Activated T-helper 9 cell treated with anti-CD3 and anti-CD28 coated beads, Interleukin-2, amount 50 U/mL, for 16 hours (primary cell): ENCODE data around the gene CNNM1.

Source experiments
- DNase-seq: peaks from one replicate; pipeline ENCODE4 v3.0.0-alpha.2; 2020; ENCODE audit warnings: low read depth

CNNM1 gene

DNA sequence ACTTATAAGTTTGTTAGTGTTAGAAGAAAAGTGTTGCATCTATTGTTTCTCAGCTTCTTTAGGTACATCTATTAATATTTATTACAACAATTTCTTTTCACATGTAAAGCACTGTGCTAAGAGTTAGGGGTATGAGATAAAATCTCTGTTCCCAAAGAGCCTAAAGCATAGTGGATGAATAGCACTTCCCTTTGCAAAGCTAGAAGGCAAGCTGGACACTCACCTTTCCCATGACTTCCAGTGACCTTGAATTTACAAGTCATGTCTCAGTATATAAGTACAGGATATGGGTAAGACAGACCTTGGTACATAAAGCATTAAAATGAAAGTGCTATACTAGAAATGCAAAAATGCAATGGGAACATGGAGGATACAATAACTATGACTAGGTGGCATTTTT, 8.7 kb downstream of the CNNM1 start:
- DNase-seq = no peak

DNA sequence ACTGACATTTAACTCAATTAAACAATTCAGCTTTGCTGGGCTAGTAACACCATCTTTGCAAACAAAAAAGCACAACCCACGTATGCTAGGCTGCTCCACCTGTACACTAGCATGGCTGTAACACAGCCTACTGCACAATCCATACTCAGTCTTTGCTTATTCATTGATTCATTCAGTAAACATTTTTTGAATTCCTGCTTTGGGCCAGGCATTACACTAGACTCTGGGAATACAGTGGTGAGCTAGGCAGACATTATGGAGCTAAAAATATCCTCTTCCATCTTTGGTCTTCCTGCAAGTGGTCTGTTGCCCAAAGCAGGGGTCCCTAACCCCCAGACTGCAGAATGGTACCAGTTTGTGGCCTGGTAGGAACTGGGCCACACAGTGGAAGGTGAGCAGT, 9.9 kb downstream of the CNNM1 start:
- DNase-seq = no peak

DNA sequence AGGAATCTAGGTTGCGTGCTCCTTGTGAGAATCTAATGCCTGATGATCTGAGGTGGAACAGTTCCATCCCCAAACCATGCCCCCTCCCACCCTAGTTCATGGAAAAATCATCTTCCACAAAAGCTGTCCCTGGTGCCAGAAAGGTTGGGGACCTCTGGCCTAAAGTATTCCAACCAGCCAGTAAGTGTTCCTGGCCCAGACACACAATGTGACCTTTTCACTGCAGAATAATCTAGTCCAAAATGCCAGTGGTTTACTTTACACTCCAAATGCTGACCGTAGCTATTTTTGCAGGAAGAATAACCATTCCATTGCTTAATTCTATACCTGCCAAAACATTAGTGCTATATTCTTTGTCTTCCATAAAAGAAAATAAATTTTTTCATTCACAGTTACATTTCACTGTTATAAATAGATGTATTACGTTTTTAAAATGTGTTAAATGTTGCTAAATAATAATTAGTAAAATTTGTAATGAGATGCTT, 10.4 kb downstream of the CNNM1 start:
- no peak for DNase-seq

DNA sequence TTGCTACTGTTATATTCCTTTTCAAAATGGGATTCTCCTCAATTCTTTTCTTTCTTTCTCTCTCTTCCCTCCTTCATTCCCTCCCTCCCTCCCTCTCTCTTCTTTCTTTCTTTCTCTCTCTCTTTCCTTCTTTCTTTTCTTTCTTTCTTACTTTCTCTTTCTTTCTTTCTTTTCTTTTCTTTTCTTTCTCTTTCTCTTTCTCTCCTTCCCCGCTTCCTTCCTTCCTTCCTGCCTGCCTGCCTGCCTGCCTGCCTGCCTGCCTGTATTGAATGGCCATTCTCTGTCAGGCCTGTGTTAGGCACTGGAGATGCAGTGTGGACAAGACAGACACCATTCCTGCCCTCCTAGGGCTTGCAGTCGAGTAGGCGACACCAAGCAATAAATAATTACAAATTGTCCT, 11.5 kb downstream of the CNNM1 start:
- no peak for DNase-seq

DNA sequence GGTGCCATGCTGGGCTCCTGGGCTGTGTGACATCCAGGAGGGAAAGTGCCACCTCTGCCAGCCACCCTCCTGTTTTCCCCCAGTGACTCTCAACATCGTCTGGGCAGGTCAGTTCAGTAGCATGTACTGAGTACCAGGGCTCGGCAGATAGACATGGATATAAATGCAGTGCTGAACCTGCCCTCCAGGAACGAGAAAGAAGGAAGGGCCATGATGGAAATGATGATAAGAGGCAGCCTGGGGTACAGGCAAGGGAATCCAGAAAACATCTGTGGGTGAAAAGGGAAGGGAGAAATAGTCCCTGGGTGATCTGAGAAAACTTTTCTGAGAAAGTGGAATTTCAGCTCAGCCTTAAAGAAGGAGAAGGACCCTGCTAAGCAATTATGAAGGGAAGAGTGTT, 12.1 kb downstream of the CNNM1 start:
- no peak for DNase-seq

DNA sequence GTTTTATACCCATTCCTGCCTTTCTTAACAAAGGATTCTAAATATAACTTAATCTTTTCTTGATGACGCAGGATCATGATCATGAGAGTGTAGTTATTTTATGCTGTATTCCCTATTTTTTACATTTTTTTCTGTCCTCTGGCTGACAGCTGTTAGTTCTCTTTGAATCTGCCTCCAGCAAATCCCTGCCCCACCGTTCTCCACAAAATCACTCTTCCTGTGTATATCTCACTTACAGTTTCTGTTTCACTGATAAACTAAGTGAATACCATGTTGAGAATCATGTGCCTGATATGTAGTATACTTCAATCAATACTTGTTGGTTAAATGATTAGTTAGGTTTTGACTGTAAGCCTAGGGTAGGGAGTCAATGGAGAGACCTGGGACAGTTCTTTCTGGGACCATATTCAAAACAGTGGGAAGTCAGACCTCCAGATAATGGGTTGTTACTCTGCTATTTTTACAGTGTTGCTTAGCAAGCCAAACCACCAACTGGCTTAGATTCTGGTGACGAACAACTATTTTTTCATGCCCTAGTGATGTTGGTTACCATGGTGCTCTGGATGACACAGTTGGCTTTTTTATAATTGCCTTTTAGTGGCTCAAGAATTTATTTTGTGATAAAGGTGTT, 12.8 kb downstream of the CNNM1 start:
- no peak for DNase-seq

DNA sequence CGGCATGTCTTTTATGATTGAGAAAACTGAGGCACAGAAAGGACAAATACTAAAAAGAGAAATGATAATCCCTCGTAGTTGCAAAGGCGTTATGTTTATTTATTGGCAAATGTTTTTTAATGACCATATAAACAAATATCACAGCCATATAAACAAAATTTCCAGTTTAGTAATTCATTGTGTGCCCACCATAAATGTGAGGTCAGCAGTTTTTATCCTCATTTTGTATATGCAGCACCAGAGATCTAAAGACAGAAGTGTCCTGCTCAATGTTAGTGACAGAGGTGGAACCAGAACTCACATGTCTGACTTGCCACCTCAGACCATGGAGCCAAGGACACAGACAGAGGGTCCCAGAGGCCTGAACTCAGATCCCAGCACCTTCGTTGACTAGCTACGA, 14.1 kb downstream of the CNNM1 start:
- DNase-seq = no peak

DNA sequence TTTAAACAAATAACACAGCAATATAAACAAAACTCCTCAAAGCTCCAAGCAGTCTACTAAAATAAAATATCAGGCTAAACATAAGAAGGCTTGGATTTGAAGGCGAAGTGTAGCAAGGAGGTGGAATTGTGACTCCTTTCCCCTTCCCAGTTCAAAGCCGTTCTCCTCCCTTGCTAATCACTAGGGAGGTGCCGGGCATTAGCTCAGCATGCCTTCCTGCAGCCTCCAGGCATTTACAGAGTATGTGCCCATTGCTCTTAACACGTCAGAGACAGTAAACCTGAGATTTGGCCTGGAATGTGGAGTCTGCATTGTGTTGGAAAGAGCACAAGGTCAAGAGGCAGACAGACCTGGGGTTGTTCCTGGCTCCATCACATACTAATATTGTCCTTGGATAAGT, 15.6 kb downstream of the CNNM1 start:
- DNase-seq = no peak

DNA sequence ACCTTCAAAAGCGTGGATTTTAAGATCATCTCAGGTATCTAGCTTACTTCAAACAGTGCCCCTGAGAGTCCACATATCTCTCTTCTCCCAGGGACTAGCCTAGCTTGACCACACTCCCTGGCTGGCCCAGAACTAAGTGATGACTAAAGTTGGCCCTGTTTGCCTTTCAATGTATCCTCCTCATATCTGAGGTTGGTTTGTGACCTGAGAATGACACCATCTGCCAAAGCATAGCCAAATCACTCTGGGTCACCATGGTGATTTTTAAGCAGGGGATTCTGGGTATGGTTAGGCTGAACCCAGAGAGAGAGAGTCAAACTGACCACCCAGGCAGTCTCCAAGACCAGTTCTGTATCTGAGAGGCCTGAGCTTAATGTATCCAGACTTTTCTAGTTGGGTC, 16.2 kb downstream of the CNNM1 start:
- DNase-seq = no peak

DNA sequence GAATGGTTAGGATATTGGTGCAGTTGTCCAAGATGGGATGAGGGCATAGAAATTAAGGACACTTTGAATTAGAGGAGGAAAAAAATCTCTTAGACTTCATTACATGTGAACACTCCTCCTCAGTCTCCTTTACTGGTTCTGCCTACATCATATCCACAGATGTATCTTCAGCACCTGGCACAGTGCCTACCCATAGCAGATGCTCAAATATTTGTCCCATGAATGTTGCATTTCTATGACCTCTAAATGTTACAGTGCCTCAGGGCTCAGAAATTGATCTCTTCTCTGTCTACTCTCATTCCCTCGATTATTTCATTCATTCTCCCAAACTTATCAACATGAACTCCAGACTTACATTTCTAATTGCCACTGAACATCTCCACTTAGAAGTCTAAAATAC, 17.1 kb downstream of the CNNM1 start:
- no peak for DNase-seq

DNA sequence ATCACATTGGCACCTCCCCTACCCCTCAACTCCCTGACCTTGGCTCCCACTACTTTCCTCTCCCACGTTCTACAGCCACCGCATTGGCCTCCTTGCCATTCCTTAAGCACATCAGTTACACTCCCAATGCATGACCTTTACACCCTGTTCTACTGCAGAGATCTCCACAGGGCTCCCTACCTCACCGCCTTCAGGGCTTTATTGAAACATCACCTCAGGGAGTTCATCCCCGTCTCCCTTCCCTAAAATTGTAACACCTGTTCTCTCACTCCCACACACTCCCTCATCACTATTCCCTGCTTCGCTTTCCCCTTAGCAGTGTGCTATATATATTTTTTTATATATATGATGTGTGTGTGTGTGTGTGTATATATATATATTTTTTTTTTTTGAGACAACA, 18.5 kb downstream of the CNNM1 start:
- DNase-seq = no peak

DNA sequence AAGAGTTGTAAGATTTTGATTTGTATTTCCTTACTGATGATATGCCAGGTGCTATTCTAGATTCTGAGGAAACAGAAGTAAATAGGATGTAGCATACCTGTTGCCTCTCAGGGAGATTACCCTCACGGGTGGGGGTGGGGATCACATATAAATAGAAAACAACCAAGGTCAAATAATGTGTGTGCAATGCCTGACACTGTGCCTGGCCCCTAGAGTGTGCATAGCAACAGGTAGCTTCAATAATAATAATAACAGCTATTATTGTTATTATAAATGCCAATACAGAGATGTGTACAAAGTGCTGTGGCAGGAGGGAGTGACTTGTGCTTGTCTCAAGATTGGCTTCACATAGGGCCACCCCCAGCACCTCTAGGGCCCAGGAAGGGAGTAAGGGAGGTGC, 24.0 kb downstream of the CNNM1 start:
- DNase-seq = no peak

DNA sequence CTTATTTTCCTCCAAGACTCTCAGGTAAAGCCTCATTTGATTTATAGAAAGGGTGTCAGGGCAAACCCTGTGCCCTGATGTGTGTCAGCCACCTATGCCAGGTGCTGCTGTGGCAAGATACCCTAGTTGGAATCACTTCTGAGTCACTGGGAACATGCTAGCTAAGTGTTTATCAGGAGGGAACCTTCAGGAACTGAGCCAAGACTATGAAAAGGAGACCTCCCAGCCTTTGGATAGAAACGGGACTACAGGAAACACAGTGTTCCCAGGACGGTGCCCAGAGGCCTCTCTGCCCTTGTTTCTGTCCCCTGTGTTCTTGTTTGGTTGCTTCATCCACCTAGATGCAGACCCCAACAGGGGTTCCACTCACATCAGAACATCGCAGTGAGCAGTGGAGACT, 28.5 kb downstream of the CNNM1 start:
- no peak for DNase-seq

DNA sequence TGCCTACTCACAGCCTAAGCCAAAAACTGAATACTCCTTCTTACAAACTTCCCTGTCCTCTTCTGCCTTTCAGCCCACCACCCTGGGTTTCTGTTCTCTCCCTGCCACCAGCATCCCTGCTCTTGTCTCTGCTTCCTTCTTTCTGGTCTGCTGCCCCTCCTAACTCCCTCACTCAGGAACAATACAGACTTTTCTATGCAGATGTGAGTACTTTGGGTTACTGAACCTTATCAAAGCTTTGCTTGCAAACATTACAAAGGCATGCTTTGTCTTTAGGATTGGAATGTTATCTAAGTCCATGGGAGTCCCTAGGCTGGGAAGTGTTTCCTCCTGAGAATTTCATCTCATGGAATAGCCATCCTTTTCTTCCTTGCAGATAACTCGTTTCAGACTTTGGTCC, 28.9 kb downstream of the CNNM1 start:
- DNase-seq = no peak

DNA sequence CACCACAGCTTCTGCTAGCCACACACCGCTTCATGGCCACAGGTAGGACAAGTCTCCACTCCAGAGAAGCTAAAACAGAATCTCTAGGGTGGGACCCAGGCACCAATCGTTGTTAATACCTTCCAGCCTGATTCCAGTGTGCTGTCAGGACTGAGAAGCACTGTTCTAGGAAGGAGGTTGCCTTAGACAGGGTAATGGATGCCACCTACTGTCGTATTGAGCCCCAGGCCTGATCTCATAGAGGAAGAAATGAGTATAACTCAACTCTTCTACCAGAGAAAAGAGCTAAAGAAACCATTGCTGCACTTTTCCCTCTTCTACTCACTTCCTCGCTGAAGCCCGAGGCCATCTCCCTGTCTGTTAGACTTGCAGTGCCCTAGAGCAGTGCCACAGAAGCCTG, 31.8 kb downstream of the CNNM1 start:
- no peak for DNase-seq

DNA sequence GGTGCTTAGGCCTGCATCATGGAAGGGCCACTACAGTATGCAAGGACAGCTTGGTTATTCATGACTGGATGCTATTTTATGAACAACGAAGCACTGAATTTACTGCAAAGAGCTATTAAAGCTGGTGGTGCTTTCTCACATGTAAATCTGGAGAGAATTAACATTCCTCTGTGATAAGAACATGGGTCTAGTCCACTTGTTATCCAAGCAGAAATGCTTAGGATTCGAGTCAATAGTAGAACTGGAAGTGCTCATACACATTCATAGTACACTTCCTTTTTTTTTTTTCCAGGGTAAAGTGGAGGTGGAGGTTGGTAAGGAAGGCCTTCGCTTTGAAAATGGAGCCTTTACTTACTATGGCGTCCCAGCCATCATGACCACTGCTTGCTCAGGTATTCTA, 35.0 kb downstream of the CNNM1 start:
- no peak for DNase-seq

DNA sequence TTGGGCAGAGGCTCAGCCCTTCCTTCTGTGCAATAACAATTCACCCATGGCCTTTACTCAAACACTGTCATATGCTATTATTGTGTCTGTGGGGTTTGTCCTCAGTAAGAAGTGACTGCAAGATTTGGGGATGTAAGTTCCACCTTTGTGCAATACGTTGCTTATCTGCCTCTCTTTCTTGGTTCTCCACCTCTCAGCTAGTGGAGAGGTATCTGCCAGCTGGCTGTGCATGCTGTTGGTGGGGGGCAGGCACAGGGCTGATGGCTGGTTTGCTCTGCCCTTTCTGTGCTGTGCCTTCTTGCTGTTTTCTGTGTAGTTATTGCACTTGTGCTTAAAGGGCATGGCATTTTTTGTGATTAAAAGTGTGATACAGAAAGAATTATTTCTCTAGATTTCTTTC, 36.2 kb downstream of the CNNM1 start:
- DNase-seq = no peak

DNA sequence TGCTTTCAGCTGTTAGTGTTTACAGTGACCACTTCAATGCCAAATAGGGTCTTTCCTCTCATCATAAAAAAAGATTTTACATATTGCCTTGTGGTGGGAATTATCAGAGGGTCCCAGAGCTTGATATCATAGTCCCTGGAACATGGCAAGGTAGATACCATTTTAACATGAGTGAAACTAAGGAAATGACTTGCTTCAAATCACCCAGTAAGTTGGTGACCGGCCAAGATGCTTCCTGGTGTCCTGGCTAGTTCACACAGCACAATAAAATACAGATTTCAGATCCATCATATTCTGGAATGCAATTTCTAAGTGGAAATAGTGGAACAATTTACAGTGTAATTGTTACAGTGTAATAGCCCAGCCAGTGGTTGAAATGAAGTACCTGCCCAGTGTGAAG, 36.6 kb downstream of the CNNM1 start:
- DNase-seq = no peak

DNA sequence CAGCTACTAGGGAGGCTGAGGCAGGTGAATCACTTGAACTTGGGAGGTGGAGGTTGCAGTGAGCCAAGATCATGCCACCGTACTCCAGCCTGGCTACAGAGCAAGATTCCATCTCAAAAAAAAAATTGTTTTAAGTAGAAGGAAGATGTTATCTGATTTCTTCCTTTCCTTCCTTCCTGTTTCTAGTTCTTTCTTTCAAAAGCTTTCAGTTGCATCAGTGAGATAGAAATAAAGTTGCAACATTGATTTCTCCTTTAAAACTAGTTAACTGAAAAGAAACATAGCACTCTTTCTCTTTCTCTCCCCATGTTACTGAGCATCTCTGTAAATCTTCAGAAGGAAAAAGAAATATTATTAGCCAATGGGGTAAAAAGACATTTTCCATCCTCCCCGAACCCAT, 37.5 kb downstream of the CNNM1 start:
- DNase-seq = no peak

DNA sequence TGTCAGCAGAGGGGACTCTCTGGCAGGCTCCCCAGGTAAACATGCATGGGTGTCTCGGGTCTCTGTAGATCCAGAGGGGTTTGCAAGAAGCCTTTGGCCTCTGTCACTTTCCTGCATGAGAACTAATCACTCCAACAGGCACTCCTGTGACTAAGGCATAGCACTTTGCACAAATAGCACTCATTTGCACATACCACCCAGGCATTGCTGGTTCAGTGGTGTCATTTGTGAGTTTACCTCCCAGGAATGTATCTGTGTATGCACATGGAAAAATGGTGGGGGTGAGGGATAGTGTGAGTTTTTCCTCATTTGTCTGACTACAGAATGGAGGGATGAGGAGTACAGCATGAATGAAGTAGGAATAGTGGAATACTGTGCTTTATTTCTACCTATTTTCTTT, 39.5 kb downstream of the CNNM1 start:
- DNase-seq = no peak

DNA sequence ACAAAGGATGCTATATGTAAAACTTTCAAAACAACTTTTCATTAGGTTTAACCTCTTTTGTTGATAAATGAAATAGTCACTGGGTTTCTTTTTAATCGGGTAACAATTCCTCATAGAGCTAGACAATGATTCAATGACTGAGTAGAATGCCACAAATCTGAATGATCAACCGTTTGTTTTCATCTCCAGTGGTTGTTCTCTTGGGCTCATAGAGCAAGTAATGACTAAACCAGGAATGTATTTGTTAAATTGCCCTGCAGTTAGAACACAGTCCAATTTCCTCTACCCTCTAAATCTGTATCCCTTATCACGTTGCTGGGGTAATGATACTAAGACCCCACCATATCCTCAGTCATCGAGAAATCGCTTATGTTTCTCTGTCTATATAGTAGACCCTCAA, 40.0 kb downstream of the CNNM1 start:
- DNase-seq = no peak

DNA sequence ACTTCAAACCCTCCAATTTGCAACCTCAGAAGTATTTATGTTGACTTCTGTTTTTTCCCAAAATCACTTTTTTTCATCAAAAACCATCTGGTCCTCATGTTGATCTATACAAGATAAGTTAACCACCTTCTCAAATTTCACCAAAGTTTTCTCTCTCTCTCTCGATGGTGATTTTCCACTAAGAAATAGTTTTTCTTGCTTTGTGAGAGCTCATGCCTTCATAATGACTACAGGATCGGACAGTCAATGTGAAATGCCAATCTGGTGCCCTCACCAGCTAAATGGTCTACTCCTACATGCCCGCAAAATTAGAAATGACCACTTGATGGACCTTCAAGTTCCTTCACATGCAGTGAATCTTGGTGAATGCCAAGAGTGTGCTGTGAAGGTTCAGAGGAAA, 40.4 kb downstream of the CNNM1 start:
- DNase-seq = no peak

DNA sequence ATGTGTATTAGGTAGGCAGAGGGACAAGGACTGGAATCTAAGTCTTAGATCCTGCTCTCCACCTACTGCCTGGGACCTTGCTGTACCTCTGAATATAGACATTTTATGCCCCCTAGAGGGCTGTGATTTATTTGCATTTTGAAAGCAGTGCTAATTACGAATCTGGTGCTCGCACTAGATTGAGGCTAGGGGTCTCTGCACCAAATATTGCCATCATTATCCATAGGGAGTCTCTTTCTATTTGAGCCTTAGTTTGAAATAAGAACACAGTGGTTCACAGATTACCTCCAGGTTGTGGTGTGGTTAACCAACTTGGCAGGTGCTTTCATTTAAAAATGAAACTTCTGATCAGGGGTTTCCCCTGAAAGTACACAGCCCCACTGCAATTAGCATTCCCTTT, 41.8 kb downstream of the CNNM1 start:
- no peak for DNase-seq

DNA sequence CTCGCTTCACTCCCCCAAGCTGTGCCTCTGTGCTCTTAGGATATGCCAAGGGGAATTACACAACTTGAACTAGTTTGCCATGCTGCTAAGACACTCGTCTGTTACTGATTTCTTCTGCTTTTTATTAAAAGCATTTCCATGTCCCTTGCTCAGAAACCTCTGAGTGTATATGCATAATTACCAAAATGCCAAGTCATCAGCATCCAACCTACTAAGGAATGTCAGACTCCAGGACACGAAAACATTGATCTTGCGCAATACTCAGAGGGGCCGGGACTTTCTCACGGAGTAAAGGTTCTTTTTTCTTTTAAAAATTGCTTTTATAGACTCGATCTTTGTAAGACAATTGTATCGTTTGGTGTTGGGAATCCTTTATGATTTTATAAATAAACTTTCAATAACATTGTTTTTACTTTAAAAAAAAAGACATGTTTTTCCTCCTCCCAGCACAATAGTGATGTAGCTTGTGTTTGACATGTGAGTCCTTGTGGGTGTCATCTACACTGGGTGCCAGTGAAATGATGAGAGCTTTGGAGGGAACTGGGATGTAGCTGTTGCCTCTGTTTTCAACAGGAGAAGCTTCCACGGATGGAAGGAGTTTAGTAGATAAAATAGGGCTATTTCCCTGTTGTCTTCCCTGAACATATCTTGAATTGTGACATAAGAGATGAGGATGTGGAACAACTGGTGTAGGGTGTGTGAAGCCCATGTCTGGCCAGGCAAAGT, 43.6 kb downstream of the CNNM1 start:
- no peak for DNase-seq
